Measurements from ENCODE around the gene MAEA.

Gene MAEA

DNA sequence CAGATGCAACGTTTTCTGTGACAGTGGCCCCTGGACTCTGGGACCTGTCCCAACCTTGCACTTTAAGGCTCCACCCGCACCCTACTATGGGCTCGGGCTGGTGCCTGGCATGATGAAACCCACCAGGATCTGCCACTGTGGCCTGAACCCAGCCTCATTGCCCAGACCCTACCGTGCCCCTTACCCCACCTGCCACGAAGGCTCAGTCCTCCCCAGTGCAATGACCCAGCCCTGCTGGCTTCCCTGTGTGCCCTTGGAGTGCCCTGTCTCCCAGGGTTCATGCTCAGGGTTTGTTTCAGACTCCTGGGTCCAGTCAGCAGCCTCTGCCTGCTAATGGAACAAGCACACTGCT, 60.5 kb downstream of the MAEA start:
- Histone ChIP-seq H3K23ac (ENCODE audit: low read depth, low read length, poor library complexity) (no peak overlapping the region), H2AFZ (ENCODE audit: low read length) (no peak overlapping the region), H3K4ac (ENCODE audit: low read length) (no peak overlapping the region), H2BK120ac (ENCODE audit: low read depth, low read length) (no peak overlapping the region), H3K79me1 (ENCODE audit: low read depth, low read length) (peaks cover 17% of the 10 kb centered on the region), H4K91ac (ENCODE audit: low read depth, low read length, poor library complexity) (no peak overlapping the region), H3K18ac (ENCODE audit: low read length) (no peak overlapping the region), H2AK5ac (ENCODE audit: low read depth, low read length) (no peak overlapping the region), H3K9me3 (replicated peaks in 1 of 2; ENCODE audit: control insufficient read depth in 2 of 2, insufficient read depth in 1 of 2, low read depth in 1 of 2, low read length in 2 of 2) (no peaks in the 10 kb centered on the region), H3K9ac (ENCODE audit: low read depth, low read length, poor library complexity) (no peak overlapping the region), H3K4me3 (ENCODE audit: low read length in 2 of 2) (no peak overlapping the region), H3K27me3 (ENCODE audit: control insufficient read depth in 3 of 3, insufficient read depth in 3 of 3, low read depth in 1 of 3, low read length in 3 of 3) (no peaks in the 10 kb centered on the region), H2BK12ac (ENCODE audit: low read length) (no peak overlapping the region), H3K4me2 (ENCODE audit: insufficient read depth, low read length, poor library complexity, severe bottlenecking) (no peak overlapping the region), H3K27ac (replicated peaks; ENCODE audit: low read length) (no peak overlapping the region), H2BK15ac (ENCODE audit: low read length) (no peak overlapping the region), H3K36me3 (replicated peaks in 1 of 2; ENCODE audit: control insufficient read depth in 2 of 2, insufficient read depth in 2 of 2, low read length in 2 of 2) (peaks cover 8 to 42% of the 10 kb centered on the region in 2 donors), H2BK5ac (ENCODE audit: low read length) (no peak overlapping the region), H4K8ac (ENCODE audit: low read depth, low read length) (no peak overlapping the region), H3K14ac (ENCODE audit: low read length) (no peak overlapping the region), H3K4me1 (ENCODE audit: control insufficient read depth in 2 of 2, insufficient read depth in 1 of 2, low read depth in 1 of 2, low read length in 2 of 2) (peaks cover 1 to 4% of the 10 kb centered on the region in 2 donors)
- no CpG with 5 or more reads among the region's 5 CpGs for WGBS, 2 donors (ENCODE audit: extremely low coverage in 2 of 2, insufficient read length in 2 of 2, insufficient replicate concordance in 1 of 2)
- DNase-seq (ENCODE audit: low spot score), result no peak

GRCh38 chr4:1351854-1352566, 62.3 kb downstream of the MAEA start:
- DNase-seq (ENCODE audit: low spot score), result peak; percentile 67
- Histone ChIP-seq H3K4me2 (ENCODE audit: insufficient read depth, low read length, poor library complexity, severe bottlenecking) (no peak overlapping the region), H2BK120ac (ENCODE audit: low read depth, low read length) (no peak overlapping the region), H3K9ac (ENCODE audit: low read depth, low read length, poor library complexity) (no peak overlapping the region), H2BK12ac (ENCODE audit: low read length) (no peak overlapping the region), H3K36me3 (replicated peaks in 1 of 2; ENCODE audit: control insufficient read depth in 2 of 2, insufficient read depth in 2 of 2, low read length in 2 of 2) (peaks cover 15 to 53% of the 10 kb centered on the region in 2 donors), H4K91ac (ENCODE audit: low read depth, low read length, poor library complexity) (no peak overlapping the region), H3K27ac (replicated peaks; ENCODE audit: low read length) (no peak overlapping the region), H3K14ac (ENCODE audit: low read length) (peak overlapping the region; percentile 40), H2BK15ac (ENCODE audit: low read length) (no peak overlapping the region), H3K23ac (ENCODE audit: low read depth, low read length, poor library complexity) (peak overlapping the region; percentile 67), H3K27me3 (ENCODE audit: control insufficient read depth in 3 of 3, insufficient read depth in 3 of 3, low read depth in 1 of 3, low read length in 3 of 3) (no peaks in the 10 kb centered on the region), H2AFZ (ENCODE audit: low read length) (peak overlapping the region; percentile 24), H4K8ac (ENCODE audit: low read depth, low read length) (peak overlapping the region; percentile 97), H3K18ac (ENCODE audit: low read length) (peak overlapping the region; percentile 45), H2AK5ac (ENCODE audit: low read depth, low read length) (no peak overlapping the region), H2BK5ac (ENCODE audit: low read length) (no peak overlapping the region), H3K4me1 (ENCODE audit: control insufficient read depth in 2 of 2, insufficient read depth in 1 of 2, low read depth in 1 of 2, low read length in 2 of 2) (peaks cover 1 to 4% of the 10 kb centered on the region in 2 donors), H3K4me3 (ENCODE audit: low read length in 2 of 2) (peak overlapping the region in 1 of 2 donors; percentile 20), H3K9me3 (replicated peaks in 1 of 2; ENCODE audit: control insufficient read depth in 2 of 2, insufficient read depth in 1 of 2, low read depth in 1 of 2, low read length in 2 of 2) (no peaks in the 10 kb centered on the region), H3K79me1 (ENCODE audit: low read depth, low read length) (peaks cover 15% of the 10 kb centered on the region), H3K4ac (ENCODE audit: low read length) (no peak overlapping the region)
- WGBS, 2 donors (ENCODE audit: extremely low coverage in 2 of 2, insufficient read length in 2 of 2, insufficient replicate concordance in 1 of 2), result no CpG with 5 or more reads among the region's 24 CpGs

- no peaks in the 10 kb centered on the region for H3K27me3 ChIP-seq (ENCODE audit: control insufficient read depth in 3 of 3, insufficient read depth in 3 of 3, low read depth in 1 of 3, low read length in 3 of 3)
- no peak overlapping the region for H3K4me2 ChIP-seq (ENCODE audit: insufficient read depth, low read length, poor library complexity, severe bottlenecking)
- peaks cover 15 to 58% of the 10 kb centered on the region in 2 donors for H3K36me3 ChIP-seq (replicated peaks in 1 of 2; ENCODE audit: control insufficient read depth in 2 of 2, insufficient read depth in 2 of 2, low read length in 2 of 2)
- WGBS, 2 donors (ENCODE audit: extremely low coverage in 2 of 2, insufficient read length in 2 of 2, insufficient replicate concordance in 1 of 2), result no CpG with 5 or more reads among the region's 12 CpGs
- peak overlapping the region; percentile 24 for H2BK5ac ChIP-seq (ENCODE audit: low read length)
- H3K14ac ChIP-seq (ENCODE audit: low read length), result no peak overlapping the region
- no peak overlapping the region for H2AK5ac ChIP-seq (ENCODE audit: low read depth, low read length)
- H3K9me3 ChIP-seq (replicated peaks in 1 of 2; ENCODE audit: control insufficient read depth in 2 of 2, insufficient read depth in 1 of 2, low read depth in 1 of 2, low read length in 2 of 2), result no peaks in the 10 kb centered on the region
- DNase-seq (ENCODE audit: low spot score), result no peak
- no peak overlapping the region for H3K18ac ChIP-seq (ENCODE audit: low read length)
- H4K91ac ChIP-seq (ENCODE audit: low read depth, low read length, poor library complexity), result no peak overlapping the region
- H2BK12ac ChIP-seq (ENCODE audit: low read length), result no peak overlapping the region
- H3K23ac ChIP-seq (ENCODE audit: low read depth, low read length, poor library complexity), result no peak overlapping the region
- peaks cover 1 to 4% of the 10 kb centered on the region in 2 donors for H3K4me1 ChIP-seq (ENCODE audit: control insufficient read depth in 2 of 2, insufficient read depth in 1 of 2, low read depth in 1 of 2, low read length in 2 of 2)
- peaks cover 15% of the 10 kb centered on the region for H3K79me1 ChIP-seq (ENCODE audit: low read depth, low read length)
- no peak overlapping the region for H3K9ac ChIP-seq (ENCODE audit: low read depth, low read length, poor library complexity)
- no peak overlapping the region for H2BK15ac ChIP-seq (ENCODE audit: low read length)
- H3K27ac ChIP-seq (replicated peaks; ENCODE audit: low read length), result no peak overlapping the region
- no peak overlapping the region for H3K4ac ChIP-seq (ENCODE audit: low read length)
- no peak overlapping the region for H2AFZ ChIP-seq (ENCODE audit: low read length)
- H2BK120ac ChIP-seq (ENCODE audit: low read depth, low read length), result no peak overlapping the region
- no peak overlapping the region for H4K8ac ChIP-seq (ENCODE audit: low read depth, low read length)
- H3K4me3 ChIP-seq (ENCODE audit: low read length in 2 of 2), result no peak overlapping the region
Observed at GRCh38 chr4:1352567-1352900, 62.8 kb downstream of the MAEA start.

- Histone ChIP-seq H2BK15ac (ENCODE audit: low read length) (no peak overlapping the region), H3K27me3 (ENCODE audit: control insufficient read depth in 3 of 3, insufficient read depth in 3 of 3, low read depth in 1 of 3, low read length in 3 of 3) (no peaks in the 10 kb centered on the region), H2BK5ac (ENCODE audit: low read length) (peak overlapping the region; percentile 53), H3K9me3 (replicated peaks in 1 of 2; ENCODE audit: control insufficient read depth in 2 of 2, insufficient read depth in 1 of 2, low read depth in 1 of 2, low read length in 2 of 2) (no peaks in the 10 kb centered on the region), H3K4me3 (ENCODE audit: low read length in 2 of 2) (no peak overlapping the region), H3K79me1 (ENCODE audit: low read depth, low read length) (peaks cover 13% of the 10 kb centered on the region), H3K27ac (replicated peaks; ENCODE audit: low read length) (no peak overlapping the region), H3K36me3 (replicated peaks in 1 of 2; ENCODE audit: control insufficient read depth in 2 of 2, insufficient read depth in 2 of 2, low read length in 2 of 2) (peaks cover 15 to 64% of the 10 kb centered on the region in 2 donors), H3K4ac (ENCODE audit: low read length) (no peak overlapping the region), H2BK120ac (ENCODE audit: low read depth, low read length) (no peak overlapping the region), H3K4me1 (ENCODE audit: control insufficient read depth in 2 of 2, insufficient read depth in 1 of 2, low read depth in 1 of 2, low read length in 2 of 2) (peaks cover 0 to 2% of the 10 kb centered on the region in 2 donors), H2BK12ac (ENCODE audit: low read length) (peak overlapping the region; percentile 10), H3K14ac (ENCODE audit: low read length) (no peak overlapping the region), H4K8ac (ENCODE audit: low read depth, low read length) (no peak overlapping the region), H2AK5ac (ENCODE audit: low read depth, low read length) (no peak overlapping the region), H3K9ac (ENCODE audit: low read depth, low read length, poor library complexity) (no peak overlapping the region), H3K4me2 (ENCODE audit: insufficient read depth, low read length, poor library complexity, severe bottlenecking) (no peak overlapping the region), H4K91ac (ENCODE audit: low read depth, low read length, poor library complexity) (no peak overlapping the region), H2AFZ (ENCODE audit: low read length) (no peak overlapping the region), H3K23ac (ENCODE audit: low read depth, low read length, poor library complexity) (no peak overlapping the region), H3K18ac (ENCODE audit: low read length) (no peak overlapping the region)
- DNase-seq (ENCODE audit: low spot score), result no peak
- WGBS, 2 donors (ENCODE audit: extremely low coverage in 2 of 2, insufficient read length in 2 of 2, insufficient replicate concordance in 1 of 2), result no CpG with 5 or more reads among the region's 30 CpGs
Observed at GRCh38 chr4:1353186-1354055, 63.7 kb downstream of the MAEA start.
